OCI-M1 (cell line): Measurements from ENCODE around the gene ARRB1.
A peak's percentile ranks its signal among the peaks of the same experiment; 100 is the strongest.
"Not testable (repeated sequence)": the region's sequence is repeated elsewhere in the genome, so short reads cannot be mapped to it uniquely, and the experiment has no call there.

Experiments used
- DNase-seq: peaks from one replicate; lab custom pipeline; 2025; lab: John Stamatoyannopoulos, UW

The ARRB1 gene

DNA sequence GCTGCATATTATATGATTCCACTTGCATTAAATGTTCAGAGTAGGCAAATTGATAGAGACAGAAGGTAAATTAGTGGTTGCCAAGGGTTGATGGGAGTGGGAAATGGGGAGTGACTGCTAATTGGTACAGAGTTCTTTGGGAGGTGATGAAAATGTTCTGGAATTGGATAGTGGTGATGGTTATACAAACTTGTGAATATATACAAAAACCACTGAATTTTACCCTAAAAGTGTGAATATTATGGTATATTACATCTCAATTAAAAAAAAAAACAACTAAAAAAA is 52.5 kb downstream of the ARRB1 start:
- no peak for DNase-seq

DNA sequence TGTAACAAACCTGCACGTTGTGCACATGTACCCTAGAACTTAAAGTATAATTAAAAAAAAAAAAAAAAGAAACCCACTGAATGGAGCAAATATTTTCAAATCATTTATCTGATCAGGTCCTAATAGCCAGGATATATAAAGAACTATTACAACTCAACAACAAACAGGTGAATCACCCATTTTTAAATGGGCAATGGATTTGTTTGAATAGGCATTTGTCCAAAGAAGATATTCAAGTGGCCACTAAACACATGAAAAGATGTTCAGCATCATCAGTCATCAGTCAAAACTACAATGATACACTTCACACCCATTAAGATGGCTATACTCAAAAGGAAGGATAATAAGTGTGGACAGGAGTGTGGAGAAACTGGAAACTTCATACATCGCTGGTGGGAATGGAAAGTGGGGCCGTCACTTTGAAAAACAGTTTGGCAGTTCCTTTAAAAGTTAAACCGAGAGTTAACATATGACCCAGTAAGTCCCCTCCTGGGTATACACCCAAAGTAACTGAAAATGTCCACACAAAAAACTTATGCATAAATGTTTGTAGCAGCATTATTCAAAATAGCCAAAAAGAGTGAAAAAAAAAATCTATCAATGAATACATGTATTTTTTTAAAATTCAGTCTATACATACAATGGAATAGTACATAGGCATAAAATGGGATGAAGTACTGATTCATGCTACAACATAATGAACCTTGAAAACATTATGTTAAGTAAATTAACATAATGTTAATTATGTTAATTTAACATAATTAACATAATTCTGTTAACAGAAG is 53.1 kb downstream of the ARRB1 start:
- DNase-seq, result no peak

DNA sequence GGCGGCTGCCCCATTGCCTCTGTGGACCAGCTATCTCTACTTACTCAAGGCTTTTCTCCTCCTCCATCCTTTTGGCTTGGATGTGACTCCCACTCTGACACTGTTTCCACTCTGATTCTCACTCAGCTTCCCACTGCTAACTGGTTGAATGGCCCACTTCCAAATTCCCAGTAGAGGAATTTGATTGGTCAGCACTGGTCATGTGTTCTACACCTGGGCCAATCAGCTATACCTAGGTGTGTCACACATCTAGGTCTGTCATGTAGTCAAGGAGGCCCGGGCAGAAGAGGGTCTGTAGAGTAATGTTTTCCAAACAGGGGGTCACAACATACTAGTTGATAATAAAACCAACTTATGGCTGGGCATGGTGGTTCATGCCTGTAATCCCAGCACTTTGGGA is 57.6 kb downstream of the ARRB1 start:
- no peak for DNase-seq

DNA sequence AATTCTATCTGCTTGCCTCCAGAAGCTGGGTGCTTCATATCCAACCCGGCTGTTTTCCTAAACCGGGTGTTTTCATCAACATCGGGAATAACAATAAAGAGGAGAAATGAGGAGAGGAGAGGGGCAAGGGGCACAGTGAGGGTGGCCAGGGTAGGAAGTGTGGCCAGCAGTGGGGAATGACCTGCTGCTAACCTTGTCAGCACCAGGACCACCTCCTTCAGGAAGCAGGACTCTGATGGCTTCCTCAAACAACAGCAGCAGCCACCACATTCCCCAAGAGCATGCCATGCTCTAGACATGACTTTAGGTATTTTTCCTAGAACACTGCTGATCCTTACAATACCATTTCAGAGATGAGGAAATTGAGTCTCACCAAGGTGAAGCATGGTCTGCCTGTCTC is 58.5 kb downstream of the ARRB1 start:
- DNase-seq, result no peak

DNA sequence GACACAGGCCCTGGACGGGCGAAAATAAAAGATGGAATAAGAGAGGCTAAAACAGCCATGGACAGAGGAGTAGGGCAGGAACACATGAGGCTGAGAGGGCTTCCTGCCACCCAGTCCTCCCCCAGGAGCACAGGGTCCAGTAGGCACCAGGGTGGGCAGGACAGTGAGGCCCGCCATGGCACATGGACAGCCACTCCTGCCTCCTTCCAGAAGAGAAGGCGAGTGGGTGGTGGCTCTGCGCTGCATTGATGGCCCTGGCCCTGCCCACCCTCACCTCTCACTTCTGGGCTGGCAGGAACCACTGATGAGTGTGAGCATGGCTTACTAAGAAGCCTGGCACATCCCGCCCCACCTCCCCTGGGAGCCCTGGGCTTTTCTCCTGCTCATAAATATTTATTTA is 59.7 kb downstream of the ARRB1 start:
- DNase-seq, result no peak

DNA sequence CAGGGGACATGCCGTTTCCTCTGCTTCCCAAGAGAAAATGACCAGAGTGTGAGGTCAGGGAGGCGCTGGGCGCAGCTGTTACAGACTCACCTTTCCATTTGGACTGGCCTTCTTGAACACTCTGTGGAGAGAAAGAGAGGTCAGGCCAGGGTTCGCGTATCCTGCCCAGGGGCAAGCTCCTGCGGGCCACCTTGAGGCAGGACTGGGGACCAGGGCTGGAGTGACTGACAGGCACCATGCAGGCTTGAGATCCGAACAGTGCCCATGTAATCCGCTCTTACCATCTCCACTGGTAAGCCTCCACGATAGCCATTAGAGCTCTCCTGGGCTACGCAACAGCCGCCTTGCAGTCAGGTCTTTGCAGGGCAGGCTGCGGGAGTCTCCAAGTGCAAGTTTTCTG is 61.5 kb downstream of the ARRB1 start:
- no peak for DNase-seq

DNA sequence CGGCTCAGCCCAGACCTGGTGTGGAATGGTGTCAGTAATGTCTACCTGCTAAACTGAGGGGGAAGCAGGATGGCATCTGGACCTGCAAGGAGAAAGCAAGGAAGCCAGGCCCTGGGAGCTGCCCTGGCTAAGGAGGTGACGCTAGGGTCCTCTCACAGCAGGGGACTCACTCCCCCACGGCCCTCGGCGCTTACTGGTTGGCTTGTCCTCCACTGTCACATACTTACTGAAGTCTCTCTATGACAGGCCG is 62.0 kb downstream of the ARRB1 start:
- no peak for DNase-seq

DNA sequence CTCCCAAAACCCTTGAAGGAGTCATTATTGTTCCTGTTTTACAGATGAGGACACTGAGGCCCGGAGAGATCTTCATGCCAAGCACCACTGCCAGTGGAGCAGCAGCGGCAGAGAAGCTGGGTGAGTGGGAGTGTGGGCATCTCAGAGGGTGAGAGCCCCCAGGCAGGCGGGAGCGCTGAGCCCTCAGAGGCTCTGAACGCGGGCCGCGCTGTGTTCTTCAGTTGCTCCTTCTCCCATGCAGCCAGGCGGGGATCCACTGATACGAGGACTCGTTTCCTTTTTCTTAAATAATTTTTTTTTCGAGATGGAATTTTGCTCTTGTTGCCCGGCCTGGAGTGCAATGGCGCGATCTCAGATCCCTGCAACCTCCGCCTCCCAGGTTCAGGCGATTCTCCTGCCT is 63.9 kb downstream of the ARRB1 start:
- no peak for DNase-seq

DNA sequence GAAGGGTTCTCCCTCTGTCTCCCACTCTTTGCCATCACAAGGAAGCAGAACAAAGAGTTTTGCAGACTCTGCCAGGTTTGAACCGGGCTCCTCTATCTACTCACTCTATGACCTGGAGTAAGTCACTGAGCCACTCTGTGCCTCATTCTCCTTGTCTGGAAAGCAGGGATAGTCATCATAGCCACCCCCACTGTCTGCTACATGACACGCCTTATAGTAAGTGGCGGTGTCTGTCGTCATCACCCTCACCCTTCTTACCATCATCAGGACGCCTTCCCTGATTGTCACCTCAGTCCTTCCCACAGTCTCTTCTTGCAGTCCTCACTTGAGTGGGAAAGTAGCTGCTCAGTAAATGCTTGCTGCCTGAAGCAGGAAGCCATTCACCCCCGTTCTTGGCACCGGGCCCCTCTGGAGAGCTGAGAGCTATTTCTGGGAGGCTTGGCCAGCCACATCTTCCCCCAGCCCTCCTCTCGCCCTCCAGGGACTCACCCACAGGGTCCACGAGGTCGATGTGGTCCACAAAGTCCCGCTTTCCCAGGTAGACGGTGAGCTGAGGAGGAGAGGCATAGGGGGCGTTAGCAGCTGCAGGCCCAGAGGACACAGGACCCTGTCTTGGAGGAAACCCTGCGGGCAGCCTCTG is 64.5 kb downstream of the ARRB1 start:
- DNase-seq, result no peak

DNA sequence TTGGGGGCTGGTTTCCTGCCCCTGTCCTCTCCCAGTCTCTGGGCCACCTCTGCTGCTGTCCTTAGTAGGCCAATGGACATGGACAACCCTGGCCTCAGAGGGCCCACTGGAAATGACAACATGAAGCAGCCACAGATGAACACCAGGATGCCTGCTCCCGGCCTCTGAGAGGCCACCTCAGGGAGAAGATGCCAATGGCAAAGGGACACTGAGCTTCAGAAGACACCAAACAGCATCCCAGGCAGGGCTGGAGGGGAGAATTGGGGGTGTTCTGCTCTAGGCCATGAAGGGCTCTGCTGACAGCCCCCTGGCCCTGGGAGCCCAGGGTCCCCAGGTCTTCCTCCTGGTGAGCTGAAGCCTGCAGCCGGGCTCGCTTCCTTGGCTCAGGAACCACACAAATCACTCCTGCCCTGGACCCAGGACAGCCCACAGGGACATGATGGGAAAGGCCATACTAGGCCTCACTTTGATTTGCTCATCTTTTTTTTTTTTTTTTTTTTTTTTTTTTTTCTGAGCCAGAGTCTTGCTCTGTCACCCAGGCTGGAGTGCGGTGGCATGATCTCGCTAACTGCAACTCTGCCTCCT is 65.6 kb downstream of the ARRB1 start:
- DNase-seq, result no peak

DNA sequence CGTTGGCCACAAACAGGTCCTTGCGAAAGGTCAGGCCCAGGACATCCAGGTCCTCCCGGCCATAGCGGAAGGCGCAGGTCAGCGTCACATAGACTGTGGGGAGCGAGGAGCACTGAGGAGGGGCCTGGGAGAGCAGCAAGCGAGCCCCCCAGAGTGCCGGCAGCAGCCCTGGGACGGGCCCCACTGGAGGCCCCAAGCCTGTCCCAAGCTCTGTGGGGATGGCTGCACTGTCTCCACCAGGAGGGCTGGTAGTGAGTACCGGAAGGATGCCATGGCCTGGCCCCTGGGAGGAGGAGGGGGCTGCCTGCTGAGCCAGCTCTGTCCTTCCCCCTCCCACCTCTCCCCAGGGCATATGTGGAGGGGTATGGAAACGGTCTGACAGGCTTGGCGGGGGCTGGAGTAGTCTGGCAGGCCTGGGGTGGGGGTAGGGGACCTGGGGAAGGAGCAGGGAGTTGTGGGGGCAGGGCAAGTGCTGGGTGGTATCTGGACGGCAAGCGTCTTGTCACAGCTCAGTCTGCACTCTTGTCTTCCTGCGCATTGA is 68.0 kb downstream of the ARRB1 start:
- DNase-seq, result no peak

DNA sequence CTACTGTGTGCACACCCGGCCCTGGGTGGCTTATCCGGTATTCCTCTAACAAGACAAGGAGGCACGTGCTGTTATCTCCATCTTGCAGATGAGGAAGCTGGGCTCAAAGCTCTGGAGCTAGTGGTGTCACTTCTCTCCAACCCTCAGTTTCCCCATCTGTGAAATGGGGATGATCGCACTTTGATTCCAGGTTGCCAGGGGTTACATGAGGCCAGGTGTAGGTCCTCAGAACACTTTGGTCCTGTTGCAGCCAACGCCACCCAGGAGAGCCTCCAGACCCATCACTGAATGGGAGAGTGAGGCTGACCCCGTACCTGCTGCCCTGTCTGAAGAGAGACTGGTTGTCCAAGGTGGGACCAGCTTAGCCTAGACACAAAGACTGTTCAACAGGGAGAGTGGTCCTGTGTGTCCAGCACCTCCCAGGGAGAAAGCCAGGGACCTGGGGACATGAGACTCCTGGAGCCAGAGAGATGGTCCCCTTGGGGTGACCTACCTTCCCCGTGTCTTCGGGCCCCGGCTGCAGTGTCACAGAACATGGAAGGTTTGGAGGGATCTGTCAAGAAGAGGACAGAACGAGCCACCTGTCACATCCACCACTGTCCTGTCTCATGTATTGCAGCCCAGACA is 69.9 kb downstream of the ARRB1 start:
- DNase-seq, result no peak

DNA sequence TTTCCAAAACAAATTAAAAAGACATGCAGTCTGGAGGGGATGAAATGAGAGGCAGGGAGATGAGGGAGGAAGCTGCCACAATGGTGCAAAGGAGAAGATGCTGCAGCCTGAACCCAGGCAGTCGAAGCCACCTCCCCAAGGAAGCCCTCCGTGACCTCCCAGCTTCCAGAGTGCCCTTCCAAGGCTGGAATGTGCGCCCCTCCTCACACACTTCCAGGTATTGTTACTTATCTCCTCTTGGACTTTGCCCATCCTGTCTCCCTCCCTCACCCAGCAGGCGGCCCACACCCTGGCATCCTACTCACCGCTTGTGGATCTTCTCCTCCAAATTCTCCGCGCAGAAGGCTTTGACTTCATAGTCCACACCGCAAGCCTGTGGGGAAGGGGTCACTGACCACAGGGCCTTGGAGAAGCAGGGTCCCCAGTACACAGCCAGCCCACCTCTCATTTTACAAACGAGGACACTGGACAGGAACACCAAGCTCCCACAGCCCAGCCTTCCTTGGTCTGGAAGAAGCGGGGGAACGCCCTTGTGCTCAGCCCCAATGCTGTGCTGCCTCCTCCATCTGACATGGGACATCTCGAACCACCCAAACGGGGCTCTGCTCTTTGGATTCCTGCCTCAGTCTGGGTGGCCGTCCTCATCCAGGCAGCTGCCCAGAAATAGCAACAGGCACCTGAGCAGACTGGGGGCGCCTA is 70.5 kb downstream of the ARRB1 start:
- DNase-seq, result no peak

DNA sequence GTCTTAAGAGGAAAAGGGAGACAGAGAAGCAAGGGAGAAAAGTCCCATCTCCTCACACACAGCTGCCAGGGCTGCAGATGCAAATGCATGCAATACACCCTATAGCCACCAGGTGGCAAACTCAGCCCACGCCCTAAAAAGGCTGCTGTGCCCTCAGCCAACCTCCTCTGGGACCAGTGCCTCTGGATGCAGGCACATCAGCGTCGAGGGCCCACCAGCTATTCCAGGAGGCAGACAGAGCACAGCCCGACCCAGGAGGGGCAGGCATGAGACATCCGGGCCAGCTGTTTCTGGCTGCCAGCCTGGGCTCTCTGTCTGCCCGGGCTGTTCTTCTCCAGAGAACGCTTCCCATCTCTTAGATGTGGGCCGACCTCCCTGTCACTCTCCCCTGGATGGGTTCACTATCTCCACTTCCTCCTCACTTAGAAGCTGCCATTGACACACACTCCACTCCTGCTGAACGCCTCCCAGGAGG is 71.2 kb downstream of the ARRB1 start:
- DNase-seq, result peak; percentile 96

DNA sequence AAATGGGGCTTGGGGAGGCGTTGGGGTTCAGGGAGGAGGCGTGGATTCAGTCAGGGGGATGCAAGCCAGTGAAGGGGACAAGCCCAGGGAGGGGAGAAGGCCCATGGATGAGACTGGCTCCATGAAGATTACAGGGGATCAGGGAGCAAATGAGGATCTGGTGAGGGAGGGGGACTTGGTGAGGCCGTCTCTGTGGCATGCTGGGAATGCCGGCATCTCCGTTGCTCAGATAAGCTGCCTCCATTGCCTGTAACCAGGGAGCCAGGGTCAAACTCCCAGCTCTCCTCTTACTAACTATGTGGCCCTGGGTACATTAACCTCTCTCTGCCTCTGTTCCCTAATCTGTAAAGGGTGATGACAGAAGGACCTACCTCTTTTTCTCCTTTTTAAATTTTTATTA is 72.2 kb downstream of the ARRB1 start:
- no peak for DNase-seq

DNA sequence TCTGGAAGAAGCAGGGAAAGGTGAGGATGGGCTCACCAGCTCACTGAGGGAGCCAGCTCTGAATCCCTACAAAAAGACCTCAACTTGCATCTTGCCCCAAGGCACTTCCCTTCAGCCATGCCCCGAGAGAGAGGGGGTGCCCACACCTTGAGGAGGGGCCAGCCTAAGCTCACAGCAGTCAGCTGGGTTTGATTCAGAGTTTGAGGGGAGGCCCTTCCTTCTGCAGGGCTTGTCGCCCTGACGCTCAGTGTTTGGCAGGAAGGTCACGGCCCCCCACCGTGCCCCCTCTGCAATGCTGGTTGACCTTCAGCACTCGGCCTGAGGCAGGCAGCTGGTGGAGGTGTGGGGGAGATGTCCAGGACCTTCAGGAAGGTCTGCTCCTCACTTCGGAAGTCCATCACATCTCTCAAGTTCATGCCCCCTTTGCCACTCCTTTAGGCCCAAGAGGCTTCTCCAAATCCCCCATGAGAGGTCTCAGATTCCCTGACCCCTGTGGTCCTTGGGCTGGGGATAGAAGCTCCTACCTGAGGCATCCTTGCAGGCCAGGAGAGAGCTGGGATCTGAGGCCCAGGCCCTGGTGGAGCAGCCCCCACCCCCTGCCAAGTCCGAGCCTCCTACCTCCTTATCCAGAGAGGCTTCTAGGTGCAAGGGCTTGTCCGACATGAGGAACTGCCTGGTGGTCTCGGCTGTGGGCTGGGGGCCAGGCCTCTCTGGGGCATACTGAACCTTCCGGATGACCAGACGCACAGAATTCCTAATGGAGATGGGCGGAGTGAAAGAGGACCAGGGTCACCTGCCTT is 73.3 kb downstream of the ARRB1 start:
- no peak for DNase-seq

DNA sequence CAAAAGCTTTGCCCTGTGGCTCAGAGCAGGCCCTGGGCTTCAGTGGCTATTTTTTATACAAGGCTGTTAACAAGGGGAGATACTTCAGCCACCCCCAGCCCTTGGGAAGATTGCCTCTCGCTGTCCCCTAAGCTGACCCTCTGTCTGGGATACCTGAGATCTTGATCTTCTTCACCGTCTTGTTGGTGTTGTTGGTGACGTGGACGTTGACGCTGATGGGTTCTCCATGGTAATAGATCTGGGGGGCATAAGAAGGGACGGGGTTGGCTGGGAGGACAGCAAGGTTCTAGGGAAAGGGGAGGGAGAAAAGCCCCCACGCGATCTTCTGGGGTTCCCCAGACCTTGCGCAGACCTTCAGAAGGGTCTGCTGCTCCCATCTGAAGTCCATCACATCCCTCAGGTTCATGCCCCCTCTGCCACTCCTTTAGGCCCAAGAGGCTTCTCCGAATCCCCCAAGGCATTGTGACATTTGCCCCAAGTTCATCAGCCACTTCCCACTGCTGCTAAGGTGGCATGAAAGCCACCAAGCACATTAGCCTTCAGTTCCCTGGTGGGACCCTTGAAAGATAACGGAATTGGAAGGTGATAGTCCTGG is 74.2 kb downstream of the ARRB1 start:
- no peak for DNase-seq

DNA sequence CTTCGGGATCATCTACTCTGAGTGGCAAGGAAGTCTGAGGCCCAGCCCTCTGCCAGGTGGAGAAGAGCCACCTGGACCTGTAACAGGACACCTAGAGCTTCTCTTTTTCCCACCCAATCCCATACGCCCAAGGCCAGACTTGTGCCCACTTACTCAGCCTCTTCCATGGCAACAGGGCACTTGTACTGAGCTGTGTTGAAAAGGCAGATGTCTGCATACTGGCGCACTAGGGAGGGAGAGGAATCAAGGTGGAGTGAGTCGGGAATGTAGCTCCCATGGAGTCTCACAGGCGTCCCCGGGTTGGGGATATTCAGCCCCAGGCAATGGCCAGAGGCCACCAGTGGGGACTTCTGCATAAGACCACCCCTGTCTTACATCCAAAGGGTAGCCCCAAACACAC is 74.8 kb downstream of the ARRB1 start:
- no peak for DNase-seq

DNA sequence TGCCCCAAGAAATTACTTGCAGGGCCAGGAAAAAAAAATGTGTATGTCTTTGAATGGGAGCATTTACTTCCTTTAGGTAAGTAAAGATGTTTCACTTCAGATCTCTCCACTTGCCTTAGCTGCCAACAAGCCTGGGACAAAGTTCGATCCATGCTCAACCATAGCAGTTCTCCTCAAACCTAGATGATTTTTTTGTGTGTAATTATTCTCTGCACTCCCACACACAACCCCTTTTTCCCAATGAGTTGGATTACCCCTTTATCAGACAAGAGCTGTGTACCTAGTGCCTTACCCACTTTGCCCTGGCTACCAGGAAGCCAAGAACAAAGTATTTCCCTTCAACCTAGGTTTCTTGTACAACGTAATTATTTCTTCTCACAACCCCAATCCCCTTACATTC is 75.3 kb downstream of the ARRB1 start:
- DNase-seq, result no peak

DNA sequence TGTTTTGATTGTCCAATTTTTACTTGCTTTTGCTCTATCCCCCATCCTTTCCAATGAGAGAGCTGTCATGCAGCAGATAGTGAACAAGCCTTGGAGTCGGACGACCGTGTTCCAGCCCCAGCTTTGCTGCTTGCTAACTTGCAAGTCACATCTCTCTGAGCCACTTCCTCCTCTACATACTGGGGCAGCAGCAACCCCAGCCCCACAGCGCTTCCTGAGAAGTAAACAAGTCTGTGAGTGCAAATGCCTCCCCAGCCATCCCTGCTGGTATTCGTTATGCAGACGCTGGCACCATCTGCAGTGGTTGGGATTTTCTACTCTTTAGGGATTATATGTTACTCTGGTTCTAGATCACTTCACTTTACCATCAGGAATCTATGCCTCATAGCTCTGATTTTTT is 75.9 kb downstream of the ARRB1 start:
- DNase-seq, result no peak

DNA sequence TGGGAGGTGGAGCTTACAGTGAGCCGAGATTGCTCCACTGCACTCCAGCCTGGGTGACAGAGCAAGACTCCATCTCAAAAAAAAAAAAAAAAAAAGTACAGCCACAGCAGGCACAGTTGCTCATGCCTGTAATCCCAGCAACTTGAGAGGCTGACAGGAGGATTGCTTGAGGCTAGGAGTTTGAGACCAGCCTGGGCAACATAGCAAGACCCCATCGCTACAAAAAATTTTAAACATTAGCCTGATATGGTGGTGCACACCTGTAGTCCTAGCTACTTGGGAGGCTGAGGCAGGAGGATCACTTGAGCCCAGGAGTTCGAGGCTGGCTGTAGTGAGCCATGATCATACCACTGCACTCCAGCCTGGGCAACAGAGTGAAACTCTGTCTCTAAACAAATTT is 76.7 kb downstream of the ARRB1 start:
- not testable (repeated sequence) for DNase-seq
